ENCODE data around the gene WHRN. TPM values are rescaled to one million over a fixed set of nuclear protein-coding genes. Genes with fewer than 3 reads are reported as not detected.

Gene WHRN
- polyA plus RNA-seq, 3 donors = 11.0 to 15.1 (median 13.6) TPM

DNA sequence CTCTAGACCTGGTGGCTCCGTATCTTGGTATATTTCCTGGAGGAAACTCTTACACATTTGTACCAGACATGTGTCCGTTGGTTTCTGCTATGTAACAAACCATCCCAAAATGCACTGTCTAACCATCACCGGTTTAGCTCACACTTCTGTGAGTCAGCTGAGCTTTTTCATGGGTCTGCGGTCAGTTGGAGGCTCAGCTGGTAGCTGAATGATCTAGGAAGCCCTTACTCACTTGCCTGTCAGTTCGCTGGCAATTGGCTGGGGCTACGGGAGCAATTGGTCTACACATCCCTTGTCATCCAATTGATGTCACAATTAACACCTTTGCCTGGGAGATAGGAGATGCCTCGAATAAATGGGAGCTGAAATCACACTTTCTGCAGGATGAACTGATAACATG lies 11.6 kb upstream of the WHRN start:
- DNase-seq = no peak

DNA sequence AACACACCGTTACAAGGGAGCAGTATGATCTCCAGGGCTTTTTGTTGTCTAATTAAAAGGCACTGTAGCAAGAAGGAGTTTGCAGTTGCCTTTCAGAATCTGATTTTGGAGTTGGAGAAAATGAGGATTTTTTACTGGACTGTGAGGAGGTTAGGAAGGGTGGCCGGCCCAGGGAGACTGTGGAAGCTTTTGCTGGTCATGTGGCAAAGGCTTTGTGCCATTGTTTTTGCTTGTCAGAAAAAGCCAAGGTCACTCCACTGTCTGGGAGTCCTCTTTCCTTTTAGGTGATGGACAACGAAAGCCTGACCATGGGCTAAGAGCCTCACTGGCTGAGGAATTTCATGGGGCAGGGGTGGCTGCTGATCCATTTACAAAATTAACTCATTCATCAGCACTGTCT lies 10.3 kb upstream of the WHRN start:
- no peak for DNase-seq

DNA sequence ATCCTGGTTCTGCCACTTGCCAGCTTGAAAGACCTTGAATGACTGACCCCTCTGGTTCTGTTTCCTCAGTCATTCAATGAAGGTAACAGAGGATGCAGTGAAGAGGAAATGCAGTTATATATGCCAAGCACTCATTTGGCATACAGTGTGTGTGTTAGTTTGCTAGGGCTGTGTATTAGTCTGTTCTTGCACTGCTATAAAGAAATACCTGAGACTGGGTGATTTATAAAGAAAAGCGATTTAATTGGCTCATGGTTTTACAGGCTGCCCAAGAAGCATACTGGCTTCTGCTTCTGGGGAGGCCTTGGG lies 8.6 kb upstream of the WHRN start:
- no peak for DNase-seq

DNA sequence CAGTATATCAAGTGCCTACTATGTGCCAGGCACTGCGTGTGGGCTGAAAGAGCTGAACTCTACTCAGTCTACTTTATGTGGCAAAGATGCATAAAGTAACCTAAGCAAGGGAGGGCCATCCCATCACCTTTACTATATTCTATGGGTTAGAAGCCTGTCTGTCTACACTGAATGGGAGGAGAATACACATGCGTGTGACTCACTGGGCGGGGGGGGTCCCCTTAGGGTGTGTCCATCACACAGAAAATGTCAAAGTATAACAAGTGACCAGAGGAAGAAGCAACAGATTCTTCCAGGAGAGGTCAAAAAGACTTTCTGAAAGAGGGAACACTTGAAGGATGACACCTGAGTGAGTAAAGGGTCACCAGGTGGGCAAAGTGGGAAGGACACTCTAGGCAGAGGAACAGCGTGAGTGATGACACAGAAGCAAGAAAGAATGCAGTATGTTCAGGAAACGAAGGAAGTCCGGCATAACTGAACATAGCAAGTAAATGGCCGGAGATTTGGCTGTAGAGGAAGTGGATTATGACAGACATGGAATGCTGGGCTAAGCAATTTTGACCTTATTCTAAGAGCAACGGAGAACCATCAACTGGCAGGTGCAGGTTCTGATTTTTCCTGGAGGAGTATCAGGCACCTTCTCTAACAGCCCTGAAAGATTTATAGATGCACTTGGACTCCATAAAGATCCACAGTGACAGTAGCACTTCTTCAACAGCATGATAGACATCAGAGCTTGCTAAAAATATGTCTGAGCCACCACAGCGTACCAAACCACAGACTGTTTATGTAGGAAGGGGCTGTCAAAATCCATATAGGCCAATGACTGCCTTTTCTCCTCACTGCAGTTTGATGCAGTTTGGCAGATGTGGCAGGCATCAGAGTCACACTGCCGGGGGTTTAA lies 8.0 kb upstream of the WHRN start:
- no peak for DNase-seq

DNA sequence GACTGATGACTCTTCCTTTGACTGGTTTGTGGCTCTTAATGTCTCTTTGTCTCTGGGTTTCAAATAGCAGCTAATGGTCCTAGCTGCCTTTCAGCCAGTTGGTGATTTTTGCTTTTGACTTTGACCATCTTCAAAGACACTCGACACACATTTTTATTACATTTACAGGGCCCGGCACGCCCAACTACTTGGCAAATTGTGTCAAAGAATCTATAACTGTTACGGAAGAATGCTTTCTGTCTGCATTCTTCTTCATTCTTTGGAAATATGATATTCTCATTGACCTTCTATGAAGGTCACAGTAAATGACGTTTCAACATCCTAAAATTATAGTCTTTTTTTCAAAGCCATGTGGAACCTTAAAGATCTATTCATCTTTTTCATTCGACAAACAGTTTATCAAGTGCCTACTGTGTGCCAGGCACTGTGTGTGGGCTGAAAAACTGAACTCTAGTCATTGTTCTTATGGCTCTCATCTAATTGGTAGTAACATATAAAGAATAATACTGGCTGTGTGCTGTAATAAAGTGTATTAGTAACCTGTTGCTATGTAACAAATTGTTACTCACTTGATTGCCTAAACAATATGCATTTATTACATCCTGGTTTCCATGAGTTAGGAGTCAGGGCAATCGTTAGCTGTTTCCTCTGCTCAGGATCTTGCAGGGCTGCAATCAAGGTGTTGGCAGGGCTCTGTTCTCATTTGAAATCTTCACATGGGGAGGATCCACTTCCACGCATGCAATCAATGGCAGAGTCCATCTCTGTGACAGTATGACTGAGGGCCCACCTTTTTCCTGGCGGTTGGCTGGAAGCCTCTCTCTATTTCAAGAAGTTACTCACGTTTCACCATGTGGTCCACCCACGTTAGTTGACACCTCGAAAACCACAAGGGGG lies 7.0 kb upstream of the WHRN start:
- DNase-seq = no peak

DNA sequence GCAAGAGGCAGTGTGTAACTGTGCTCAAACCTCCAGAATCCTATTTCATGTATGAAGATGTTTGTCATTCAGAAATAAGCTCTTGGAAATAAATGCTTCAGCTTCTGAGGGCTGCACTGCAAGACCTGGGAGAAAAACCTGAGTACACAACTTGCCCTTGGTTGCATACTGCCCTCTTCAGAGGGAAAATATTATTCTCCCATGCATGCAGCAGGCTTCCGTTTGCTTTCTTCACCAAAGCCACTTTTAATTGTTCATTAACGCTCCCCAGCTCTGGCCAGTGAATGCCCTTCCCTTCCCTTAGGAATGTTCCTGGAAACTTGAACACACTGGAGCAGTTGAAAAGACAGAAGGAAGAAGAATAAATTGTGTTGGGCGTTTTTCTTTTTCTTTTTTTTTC lies 2.5 kb upstream of the WHRN start:
- no peak for DNase-seq

DNA sequence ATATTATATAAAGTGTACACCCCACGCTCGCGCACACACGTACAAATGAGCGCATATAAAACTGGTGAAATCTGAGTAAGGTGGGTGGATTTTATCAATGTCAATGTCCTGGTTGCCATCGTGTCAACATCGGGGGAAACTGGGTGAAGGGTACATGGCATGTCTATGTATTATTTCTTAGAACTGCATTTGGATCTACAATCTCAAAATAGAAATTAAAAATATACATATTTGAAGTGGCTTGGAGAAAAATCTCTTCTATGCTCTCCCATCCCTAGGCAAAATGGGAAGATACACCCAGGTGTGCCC lies 763 bp upstream of the WHRN start:
- DNase-seq = no peak

DNA sequence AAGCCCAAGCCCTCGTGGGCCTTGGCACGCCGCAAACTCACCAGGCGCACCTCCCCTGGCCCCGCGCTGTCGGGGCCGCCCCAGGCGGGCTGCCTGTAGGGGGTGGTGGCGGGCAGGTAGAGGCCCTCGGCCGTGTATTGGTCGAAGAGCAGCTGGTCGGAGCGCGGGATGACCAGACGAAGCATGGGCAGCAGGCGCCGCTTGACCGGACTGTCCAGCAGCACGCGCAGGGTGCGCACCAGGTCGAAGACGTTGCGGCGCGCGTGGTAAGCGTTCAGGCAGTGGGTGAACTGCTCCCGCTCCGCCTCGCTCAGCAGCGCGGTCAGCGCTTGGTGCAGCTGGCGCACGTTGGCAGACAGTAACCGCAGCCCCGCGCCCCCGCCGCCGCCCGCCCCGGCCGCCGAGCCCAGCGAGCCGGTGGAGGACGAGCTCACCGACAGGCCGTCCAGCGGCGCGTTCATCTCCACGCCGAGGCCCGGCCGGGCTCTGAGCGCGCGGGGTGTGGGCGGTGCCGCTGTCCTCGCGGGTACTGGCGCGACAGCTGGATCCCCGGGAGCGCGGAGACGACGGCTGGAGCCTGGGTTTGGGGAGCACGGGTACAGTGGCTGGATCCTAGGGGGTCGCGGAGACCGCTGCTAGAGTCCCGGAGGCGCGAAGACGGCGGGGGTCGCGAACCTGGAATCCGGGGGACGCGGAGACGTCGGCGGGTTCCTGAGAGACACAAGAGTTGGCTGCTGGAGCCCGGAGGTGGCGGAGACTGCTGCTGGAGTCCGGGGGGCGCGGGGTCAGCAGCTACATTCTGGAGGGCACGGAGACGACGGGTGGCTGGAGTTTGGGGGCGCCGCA lies 709 bp downstream of the WHRN start:
- DNase-seq = no peak

DNA sequence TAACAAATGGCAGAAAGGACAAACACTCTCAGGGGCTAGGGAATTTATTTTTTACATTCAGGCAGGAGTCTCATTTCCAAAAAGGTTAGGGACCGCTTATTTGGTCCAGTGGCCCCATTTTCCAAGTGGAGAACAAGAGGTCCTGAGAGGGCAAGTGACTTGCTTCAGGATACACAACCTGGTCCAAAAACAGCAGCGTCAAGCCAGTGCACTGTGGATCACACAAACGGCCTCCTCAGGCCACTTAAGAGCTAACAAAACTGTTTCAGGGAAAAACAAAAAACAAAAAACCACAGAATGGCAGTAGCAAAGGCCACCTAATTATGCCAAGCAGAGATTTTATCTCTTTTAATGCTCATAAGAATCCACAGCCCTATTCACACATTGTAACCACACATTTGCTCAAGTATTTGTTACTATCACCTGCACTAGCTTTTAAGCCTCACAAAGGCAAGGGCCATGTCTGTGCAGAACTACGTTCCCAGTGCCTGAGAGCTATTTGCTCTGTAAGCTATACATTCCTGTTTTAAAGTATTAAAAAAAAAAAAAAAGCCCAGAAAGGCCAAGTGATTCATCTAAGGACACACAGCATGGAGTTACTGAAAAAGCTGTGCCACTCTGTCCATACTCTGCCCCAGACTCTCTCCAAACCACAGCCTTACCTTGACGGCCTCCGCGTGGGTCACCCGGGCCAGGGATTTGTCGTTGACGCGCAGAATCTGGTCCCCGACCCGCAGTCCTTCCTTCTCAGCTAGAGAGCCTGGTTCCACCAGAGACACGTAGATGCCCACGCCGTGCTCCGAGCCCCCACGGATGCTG lies 1.5 kb downstream of the WHRN start:
- DNase-seq = no peak

DNA sequence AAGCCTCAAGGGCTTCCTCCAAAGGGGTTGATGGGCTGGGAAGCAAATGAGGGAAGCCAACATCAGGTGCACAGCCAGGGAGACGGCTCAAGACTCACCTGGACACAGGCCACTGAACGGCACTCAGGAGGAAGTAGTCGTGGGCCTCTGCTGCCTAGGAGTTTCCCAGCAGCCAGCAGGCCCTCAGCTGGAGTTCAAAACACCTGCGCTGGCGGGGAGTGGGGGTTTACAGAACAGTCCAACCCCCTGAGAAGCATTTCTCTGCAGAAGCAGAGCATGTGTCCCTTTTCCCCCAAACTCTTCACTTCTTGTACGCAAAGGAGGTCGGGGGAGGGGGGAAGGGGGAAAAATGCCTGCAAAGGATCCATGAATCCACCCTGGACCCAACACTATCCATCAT lies 2.3 kb downstream of the WHRN start:
- no peak for DNase-seq

DNA sequence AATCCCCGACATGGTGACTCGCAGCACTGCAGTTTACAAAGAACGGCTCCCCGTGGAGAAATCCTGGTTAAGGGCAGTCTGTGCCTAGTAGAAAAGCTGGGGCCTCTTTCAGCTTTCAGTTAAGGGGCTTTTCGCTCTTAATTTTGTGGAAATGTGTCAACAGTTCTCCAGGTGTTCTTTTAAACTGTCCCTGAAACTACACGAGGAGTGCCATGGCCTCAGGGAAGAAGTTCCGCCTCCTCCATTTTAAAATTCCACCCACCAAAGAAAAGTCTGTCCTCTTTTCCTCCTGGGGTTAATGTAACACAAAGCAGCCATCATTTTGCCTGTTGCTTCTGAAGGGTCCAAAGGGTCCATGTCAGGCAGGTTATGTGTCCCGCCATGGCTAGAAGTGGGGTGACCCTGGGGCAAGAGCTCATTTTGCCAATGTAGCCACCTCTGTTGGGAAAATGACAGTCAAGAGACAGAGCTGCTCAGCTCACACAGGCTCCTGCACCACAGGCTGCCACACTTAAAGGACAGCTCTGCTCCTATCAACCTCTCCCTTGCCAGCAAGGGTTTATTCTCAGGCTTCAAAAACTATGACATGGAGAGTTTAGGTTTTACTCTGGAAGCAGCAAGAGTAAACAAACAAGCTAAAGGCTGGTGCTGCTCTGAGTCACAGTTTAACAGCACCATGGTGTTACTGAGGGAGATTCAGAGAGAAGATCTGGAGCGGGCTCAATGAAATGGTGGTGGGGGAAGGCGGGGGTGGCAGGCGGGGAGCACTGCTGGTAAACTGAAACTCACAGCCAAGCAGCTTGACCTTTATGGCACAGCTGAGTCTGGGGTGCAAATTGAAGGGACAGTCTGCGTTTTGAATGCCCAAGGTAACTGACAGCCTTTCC lies 3.2 kb downstream of the WHRN start:
- DNase-seq = no peak

DNA sequence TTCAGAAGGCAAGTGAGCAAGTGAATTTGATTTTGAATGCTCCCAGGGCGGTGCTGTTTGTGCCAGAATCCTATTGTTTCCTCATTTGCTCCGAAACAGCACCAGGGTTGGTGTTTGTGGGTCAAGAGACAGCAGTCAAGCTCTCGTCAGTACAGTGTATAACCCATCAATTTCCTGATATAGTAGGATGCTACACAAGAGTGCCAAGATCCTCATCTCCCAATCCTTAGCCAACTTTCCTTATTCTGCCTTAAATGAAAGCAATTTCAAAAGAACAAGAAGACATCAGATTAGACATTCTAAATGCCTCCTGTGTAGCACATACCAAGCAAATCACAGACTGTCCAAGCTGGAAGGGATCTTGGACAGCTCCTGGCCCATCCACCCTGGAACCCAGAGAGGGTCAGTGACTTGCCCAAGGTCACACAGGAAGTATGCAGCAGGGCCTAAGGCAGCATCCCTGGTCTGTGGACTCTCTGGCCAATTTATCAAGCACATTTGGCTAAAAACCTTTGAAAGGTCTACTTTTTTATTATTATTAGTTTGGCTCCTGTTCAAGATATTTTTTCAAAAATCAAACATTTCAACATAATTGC lies 4.5 kb downstream of the WHRN start:
- no peak for DNase-seq

DNA sequence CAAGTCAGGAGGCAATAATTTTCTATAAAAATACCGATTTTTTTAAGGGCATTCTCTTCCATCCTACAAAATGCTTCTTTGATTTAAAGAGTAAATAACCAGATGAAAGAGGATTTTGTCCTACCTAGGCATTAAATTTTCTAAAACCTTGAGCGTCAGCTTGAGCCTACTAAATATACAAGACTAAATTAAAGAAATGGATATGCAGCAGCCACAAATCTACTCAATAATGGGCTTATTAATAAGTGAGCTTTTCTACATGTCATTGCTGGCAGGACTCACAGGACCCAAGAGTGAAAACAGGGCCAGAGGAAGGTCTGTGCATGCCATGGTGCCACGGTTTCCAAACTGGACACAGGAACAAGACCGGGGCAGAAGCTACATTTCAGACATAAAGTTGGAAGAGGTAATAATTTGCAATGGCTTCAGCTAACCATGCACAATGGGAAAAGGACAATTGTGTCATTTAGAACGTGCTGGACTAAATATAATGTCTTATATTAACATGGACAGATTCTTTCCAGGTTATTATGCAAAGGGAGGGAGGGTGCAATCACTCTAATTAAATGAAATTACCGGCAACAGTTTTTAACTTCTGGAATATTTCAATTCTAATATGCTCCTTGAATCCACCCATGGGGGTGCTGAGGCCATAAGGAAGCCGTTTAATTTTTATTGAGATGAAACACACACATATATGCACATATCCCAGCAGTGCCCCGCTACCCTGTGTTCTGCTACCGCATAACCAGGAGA lies 5.2 kb downstream of the WHRN start:
- no peak for DNase-seq

DNA sequence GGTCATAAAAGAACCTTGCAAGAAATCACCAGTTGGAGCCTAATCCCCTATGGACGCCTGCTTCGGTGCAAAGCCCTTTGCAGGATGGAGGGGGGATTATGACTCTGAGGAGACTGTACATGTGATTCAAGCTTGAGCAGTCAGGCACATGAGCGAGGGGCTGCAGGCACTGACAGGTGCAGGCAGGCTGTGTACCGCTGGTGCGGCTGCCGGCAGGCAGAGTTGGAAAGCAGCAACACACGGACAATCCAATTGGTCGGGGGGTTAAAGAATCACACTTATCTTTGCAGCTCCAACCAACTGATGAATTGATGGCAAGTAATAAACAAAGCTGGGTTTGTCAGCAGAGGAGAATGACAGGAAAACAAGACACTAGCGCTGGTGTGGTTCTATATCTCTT lies 5.7 kb downstream of the WHRN start:
- no peak for DNase-seq

DNA sequence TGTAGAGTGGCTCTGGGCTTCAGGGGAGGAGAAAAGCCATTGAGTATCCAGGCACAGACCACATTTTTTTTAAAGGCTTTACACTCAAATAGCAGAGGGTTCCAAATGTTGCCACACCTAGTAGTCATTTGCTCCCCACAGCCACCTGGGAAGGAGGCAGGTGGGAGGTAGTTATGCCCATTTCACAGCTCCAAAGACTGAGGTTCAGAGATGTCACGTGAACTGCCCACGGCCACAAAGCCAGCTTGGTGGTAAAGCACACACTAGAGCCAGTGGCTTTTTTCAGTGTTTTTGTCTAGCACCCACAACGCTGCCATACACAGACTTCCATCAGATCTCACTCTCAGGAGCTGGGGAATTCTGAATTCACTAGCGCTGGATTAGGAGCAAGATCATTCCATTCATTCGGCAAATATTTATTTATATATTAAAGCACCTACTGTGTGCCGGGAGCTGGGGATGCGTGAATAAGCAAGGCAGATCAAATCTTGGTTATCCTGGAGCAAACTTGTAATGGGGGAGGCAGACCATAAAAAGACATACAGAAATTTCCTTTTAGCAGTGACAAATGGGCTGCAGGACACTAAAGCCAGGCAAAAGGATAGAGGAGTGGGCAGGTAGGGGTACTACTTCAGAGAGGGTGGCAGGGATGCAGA lies 7.4 kb downstream of the WHRN start:
- no peak for DNase-seq

DNA sequence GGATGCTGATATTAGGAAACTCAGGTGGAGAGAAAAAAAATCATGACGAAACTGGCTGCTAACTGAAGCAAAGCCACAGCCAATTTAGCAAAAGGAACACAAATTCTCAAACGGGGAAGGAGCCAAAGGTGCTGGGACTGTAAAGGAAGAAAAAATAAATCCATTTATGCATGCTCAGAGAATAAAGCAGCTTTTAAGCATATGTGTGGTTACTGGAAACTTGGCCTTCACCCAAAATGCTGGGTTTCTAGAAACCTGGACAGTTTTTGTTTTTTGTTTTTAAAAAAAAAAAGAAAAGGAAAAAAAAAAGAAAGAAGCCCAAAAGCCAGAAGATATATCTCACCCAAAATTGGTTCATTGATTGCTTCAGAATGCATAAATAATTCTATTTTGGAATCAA lies 8.0 kb downstream of the WHRN start:
- no peak for DNase-seq

DNA sequence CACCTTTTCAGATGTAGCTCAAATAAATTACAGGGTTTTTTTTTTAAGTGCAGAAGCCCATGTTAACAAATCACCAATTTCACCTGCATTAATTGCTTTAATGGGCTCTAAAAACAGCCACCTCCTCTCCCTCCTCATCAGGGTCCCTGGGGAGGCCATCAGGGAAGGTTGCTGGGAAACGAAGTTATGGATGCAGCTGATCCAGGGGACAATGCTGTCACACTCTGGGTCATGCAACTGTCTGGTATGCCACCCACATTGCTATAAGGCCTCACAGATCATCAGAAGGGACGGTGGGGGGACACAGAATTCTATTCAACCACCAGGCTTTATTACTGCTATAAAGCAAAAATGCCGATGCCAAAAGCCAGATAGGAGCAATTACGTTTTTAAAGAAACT lies 9.3 kb downstream of the WHRN start:
- no peak for DNase-seq

DNA sequence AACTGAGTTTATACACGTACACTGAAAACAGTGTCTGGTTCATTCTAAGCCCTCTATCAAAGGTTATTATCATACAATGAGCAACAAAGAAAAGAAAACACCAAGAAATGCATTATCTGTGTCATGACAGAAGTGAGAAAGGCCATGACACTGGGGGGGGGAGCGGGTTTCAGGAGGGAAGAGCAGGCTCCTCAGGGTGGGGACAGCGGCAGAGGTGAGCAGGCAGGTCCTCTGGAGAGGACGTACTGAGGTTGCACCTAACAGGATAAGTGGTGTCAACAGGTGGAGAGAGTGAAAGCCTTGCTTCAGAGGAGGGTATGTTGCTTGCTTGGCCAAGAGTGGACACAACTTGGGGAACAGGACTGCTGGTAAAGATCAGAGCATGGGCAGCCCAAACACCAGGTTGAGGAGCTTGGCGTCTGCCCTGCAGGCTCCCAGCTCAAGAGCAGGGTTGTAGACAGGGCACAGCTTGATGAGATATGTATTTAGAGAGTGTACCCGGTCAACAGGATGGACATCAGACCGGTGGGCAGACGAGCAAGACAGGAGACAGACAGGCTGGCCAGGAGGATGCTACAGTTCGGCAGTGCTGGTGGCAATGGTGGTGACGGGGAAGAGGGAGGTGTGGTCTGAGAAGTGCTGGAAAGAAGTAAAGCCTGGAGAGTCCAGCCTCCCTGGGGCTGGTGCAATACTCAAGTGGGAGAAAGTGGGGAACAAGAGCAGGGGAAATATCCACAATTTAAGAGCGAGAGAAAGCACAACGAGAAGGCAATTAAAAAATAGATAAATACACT lies 10.3 kb downstream of the WHRN start:
- DNase-seq = no peak

Measured in renal pelvis (tissue), 4 donors.